Measurements from ENCODE around the gene MLN. TPM values are rescaled to one million over a fixed set of nuclear protein-coding genes. Genes with fewer than 3 reads are reported as not detected.

MLN gene
- total RNA-seq, 1 donor from 2014 or later = not detected

DNA sequence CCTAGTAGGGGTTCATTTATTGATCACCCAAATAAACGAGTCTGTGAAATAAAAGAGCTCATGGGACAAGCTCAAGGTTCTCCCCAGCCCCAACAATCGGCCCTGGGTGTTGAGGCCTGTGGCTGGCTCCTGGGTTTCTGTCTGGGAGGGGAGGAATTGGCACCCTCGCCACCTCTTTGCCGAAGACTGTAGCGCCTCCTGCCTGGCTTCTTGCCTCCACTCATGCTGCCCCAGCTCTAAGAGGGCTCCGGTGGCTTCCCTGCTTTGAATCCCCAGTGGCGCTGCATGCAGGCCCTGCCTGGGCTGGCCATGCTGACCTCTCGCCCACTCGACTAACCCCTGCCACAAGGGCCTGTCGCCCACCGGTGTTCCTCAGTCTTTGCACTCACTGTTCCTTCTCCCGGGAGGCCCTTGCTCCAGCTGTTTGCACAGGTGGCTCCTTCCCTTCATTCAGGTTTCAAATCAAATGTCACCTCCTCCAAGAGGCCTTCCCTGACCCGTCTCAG is 5.4 kb downstream of the MLN start:
- TF ChIP-seq, protein P1, sequence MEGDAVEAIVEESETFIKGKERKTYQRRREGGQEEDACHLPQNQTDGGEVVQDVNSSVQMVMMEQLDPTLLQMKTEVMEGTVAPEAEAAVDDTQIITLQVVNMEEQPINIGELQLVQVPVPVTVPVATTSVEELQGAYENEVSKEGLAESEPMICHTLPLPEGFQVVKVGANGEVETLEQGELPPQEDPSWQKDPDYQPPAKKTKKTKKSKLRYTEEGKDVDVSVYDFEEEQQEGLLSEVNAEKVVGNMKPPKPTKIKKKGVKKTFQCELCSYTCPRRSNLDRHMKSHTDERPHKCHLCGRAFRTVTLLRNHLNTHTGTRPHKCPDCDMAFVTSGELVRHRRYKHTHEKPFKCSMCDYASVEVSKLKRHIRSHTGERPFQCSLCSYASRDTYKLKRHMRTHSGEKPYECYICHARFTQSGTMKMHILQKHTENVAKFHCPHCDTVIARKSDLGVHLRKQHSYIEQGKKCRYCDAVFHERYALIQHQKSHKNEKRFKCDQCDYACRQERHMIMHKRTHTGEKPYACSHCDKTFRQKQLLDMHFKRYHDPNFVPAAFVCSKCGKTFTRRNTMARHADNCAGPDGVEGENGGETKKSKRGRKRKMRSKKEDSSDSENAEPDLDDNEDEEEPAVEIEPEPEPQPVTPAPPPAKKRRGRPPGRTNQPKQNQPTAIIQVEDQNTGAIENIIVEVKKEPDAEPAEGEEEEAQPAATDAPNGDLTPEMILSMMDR (IDR thresholded peaks at IDR 0.05; ENCODE audit: unreplicated experiment) = no peak
- no peak overlapping the region for H3K4me3 Mint-ChIP-seq (ENCODE audit: low read depth)
- H3K27me3 Mint-ChIP-seq = peaks cover 32% of the 10 kb centered on the region
- peaks cover 5% of the 10 kb centered on the region for H3K4me1 Mint-ChIP-seq (ENCODE audit: low read depth)
- no peaks in the 10 kb centered on the region for H3K9me3 Mint-ChIP-seq (ENCODE audit: low read depth)
- H3K27ac Mint-ChIP-seq = no peak overlapping the region
- DNase-seq (ENCODE audit: low spot score, unreplicated experiment) = no peak
- no peaks in the 10 kb centered on the region for H3K36me3 Mint-ChIP-seq (ENCODE audit: insufficient read depth)

DNA sequence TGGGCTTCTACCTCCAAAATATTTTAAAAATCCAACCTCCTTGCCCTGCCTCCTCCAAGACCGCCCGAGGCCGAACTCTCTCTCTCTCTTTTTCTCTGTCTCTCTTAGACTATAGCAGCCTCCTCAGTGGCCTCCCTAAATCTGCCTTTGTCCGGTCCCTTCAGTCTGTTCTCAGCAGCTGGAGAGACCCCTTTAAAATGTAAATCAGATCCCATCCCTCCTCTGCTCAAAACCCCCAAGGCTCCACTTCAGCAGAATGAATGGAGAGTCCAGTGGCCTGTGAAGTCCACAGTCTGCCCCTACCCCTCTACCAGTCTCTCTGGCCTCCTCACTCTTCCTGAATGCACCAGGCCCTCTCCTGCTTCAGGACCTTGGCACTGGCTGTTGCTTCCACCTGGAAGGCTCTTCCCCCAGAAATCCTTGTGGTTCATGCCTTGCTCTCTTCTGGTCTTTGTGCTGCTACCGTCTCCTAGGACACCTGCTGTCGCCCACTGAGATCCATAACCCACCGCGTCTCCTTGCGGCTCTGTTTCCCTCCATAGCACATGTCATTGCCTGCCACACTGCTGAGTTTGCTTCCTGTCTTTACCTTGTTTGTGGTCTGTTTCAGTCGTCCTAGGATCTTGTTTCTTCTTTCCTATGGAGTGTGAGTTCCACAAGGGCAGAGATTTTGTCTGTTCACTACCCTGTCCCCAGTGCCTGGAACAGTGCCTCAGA is 6.0 kb downstream of the MLN start:
- Mint-ChIP-seq H3K4me1 (ENCODE audit: low read depth) (peaks cover 5% of the 10 kb centered on the region), H3K27ac (no peak overlapping the region), H3K4me3 (ENCODE audit: low read depth) (no peak overlapping the region), H3K9me3 (ENCODE audit: low read depth) (no peaks in the 10 kb centered on the region), H3K36me3 (ENCODE audit: insufficient read depth) (no peaks in the 10 kb centered on the region), H3K27me3 (peaks cover 33% of the 10 kb centered on the region)
- TF ChIP-seq, protein P1 (IDR thresholded peaks at IDR 0.05; ENCODE audit: unreplicated experiment) = no peak
- DNase-seq (ENCODE audit: low spot score, unreplicated experiment) = no peak

DNA sequence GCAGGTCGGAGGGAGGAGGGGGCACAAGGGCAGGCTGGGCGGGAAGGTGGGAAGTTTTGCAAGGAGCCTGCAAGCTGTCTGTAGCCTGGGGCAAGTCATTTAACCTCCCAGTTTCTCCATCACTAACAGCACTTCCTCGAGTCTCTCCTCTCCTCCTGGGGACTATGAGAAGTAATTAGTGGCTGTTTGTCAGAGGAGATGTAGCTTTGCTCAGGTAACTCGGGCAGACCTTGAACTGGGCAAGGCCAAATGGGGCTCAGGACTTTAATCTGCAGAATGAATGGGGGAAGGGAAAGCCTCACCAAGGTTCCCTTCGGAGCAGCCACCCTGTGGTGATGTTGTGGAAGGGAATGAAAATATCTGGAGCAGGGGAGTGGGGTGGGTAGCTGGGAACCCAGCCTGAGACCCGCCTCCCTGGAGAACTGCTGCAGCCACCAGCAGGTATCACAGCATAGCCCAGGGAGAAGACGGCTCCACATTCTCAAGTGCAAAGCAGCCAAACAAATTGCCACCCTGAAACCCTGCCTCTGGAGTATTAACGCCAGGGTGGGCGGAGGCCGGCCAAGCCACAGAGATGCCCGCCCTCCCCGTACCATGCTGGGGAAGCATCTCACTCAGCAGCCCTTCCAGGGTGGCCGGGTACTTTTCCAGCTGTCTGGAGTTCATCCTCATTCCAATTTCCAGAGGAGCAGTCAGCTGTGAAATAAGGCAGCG is 8.7 kb downstream of the MLN start:
- no peaks in the 10 kb centered on the region for H3K9me3 Mint-ChIP-seq (ENCODE audit: low read depth)
- H3K4me3 Mint-ChIP-seq (ENCODE audit: low read depth) = no peak overlapping the region
- no peak overlapping the region for H3K27ac Mint-ChIP-seq

DNA sequence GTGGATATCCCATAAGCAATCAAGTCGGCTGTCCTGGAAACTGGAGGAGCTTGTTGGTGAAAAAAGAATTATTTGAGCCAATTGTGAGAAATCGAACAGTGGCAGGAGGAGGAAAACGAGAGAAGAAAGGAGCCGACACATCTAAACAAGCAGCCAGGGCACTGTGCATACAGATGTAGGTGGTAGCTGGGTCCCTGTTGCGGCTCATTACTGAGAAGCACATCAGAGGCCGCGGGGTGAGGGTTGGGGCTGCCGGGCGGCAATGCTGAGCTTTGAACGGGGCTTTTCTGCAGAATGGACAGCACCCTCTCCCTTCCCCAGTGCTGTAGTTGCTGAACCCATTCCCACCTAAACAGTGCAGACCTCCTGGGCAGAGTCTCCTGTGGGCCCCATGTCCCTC is 10.8 kb downstream of the MLN start:
- DNase-seq (ENCODE audit: low spot score, unreplicated experiment) = no peak
- peaks cover 14% of the 10 kb centered on the region for H3K27me3 Mint-ChIP-seq
- no peaks in the 10 kb centered on the region for H3K36me3 Mint-ChIP-seq (ENCODE audit: insufficient read depth)
- no peak overlapping the region for H3K27ac Mint-ChIP-seq
- TF ChIP-seq, protein P1 (IDR thresholded peaks at IDR 0.05; ENCODE audit: unreplicated experiment) = no peak
- H3K4me1 Mint-ChIP-seq (ENCODE audit: low read depth) = peaks cover 9% of the 10 kb centered on the region
- H3K9me3 Mint-ChIP-seq (ENCODE audit: low read depth) = no peaks in the 10 kb centered on the region
- H3K4me3 Mint-ChIP-seq (ENCODE audit: low read depth) = no peak overlapping the region

More for the DNA sequence above, 8.7 kb downstream of the MLN start:
- peaks cover 29% of the 10 kb centered on the region for H3K27me3 Mint-ChIP-seq
- no peak for DNase-seq (ENCODE audit: low spot score, unreplicated experiment)
- TF ChIP-seq, protein P1 (IDR thresholded peaks at IDR 0.05; ENCODE audit: unreplicated experiment) = no peak
- H3K36me3 Mint-ChIP-seq (ENCODE audit: insufficient read depth) = no peaks in the 10 kb centered on the region
- H3K4me1 Mint-ChIP-seq (ENCODE audit: low read depth) = peaks cover 5% of the 10 kb centered on the region

DNA sequence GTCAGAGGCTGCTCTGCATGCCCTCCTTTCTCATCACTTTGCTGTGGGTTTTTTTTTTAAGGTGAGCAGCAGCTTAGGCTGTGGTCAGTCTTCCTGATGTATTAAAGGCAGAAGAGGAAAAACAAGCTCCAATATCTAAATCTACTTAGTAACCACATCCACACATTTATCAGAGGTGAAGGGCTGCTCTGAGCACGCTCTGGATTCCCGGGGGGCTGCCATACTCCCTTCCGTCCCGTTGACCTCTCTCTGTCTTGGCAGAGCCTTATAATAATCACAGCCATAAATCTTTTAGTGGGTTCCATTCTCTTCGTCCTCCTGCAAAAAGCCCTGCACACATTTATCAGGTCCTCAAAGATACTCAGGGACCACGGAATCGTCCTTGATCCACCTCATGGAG is 12.2 kb downstream of the MLN start:
- no peak overlapping the region for H3K27ac Mint-ChIP-seq
- H3K36me3 Mint-ChIP-seq (ENCODE audit: insufficient read depth) = no peaks in the 10 kb centered on the region
- DNase-seq (ENCODE audit: low spot score, unreplicated experiment) = no peak
- no peak overlapping the region for H3K4me3 Mint-ChIP-seq (ENCODE audit: low read depth)
- TF ChIP-seq, protein P1 (IDR thresholded peaks at IDR 0.05; ENCODE audit: unreplicated experiment) = no peak
- no peaks in the 10 kb centered on the region for H3K9me3 Mint-ChIP-seq (ENCODE audit: low read depth)
- peaks cover 6% of the 10 kb centered on the region for H3K27me3 Mint-ChIP-seq
- H3K4me1 Mint-ChIP-seq (ENCODE audit: low read depth) = peaks cover 21% of the 10 kb centered on the region

Measured in progenitor cell of endocrine pancreas (in vitro differentiated cells).